SU-DHL-6 (cell line): ENCODE results near the gene NTM.

ENCODE experiments used
- H2AFZ ChIP-seq: fragments of 200-600 bp; sonication (generic); 2 replicates; pipeline ENCODE4 v1.6.1; 2014; ENCODE audit warnings: low read depth, mild to moderate bottlenecking, moderate library complexity, mixed read lengths, antibody characterized with exemption, low read length; ENCODE audit not compliant: severe bottlenecking
- H3F3A ChIP-seq: fragments of 200-600 bp; shearing (Covaris generic); 2 replicates; pipeline ENCODE4 v1.6.0; 2016; ENCODE audit warnings: antibody characterized with exemption, mild to moderate bottlenecking; ENCODE audit not compliant: insufficient read depth
- H3K27ac ChIP-seq: fragments of 200-600 bp; sonication (generic); 2 replicates; pipeline ENCODE4 v1.5.1; 2016; ENCODE audit warnings: low read depth, mild to moderate bottlenecking, low read length, moderate library complexity, mixed read lengths
- H3K27me3 ChIP-seq: fragments of 200-600 bp; sonication (generic), shearing (Covaris generic); 2 replicates; pipeline ENCODE4 v1.6.0; 2014; ENCODE audit warnings: mild to moderate bottlenecking, low read length
- H3K36me3 ChIP-seq: fragments of 200-600 bp; sonication (generic); 2 replicates; pipeline ENCODE4 v1.6.1; 2014; ENCODE audit warnings: mild to moderate bottlenecking, low read length, mixed read lengths
- H3K4me2 ChIP-seq: fragments of 300-600, 200-600 bp; shearing (Covaris generic), sonication (generic); 2 replicates; pipeline ENCODE4 v1.6.0; 2014; ENCODE audit warnings: low read length, low read depth, mild to moderate bottlenecking; ENCODE audit not compliant: poor library complexity, severe bottlenecking
- H3K4me3 ChIP-seq: fragments of 200-600 bp; sonication (generic); 2 replicates; pipeline ENCODE4 v1.5.1; 2014; ENCODE audit warnings: antibody characterized with exemption, low read length, mild to moderate bottlenecking, mixed read lengths; ENCODE audit not compliant: insufficient read depth, poor library complexity, severe bottlenecking
- H3K79me2 ChIP-seq: fragments of 200-600 bp; sonication (generic); 2 replicates; pipeline ENCODE4 v1.6.1; 2014; ENCODE audit warnings: mild to moderate bottlenecking, low read length, moderate library complexity; ENCODE audit not compliant: insufficient read depth
- H3K9ac ChIP-seq: fragments of 200-600 bp; sonication (generic); 2 replicates; pipeline ENCODE4 v1.7.0; 2014; ENCODE audit warnings: mild to moderate bottlenecking, low read length
- H3K9me2 ChIP-seq: fragments of 200-600 bp; sonication (generic); replicated peaks from 2 replicates; pipeline ENCODE4 v1.6.1; 2014; ENCODE audit warnings: low read length; ENCODE audit not compliant: insufficient read depth
- H3K9me3 ChIP-seq: fragments of 200-600 bp; sonication (generic); 2 replicates; pipeline ENCODE4 v1.6.1; 2014; ENCODE audit warnings: low read length, mixed read lengths; ENCODE audit not compliant: insufficient read depth
- H4K20me1 ChIP-seq: fragments of 200-600 bp; sonication (generic); 2 replicates; pipeline ENCODE4 v1.6.1; 2014; ENCODE audit warnings: low read depth, mild to moderate bottlenecking, antibody characterized with exemption, low read length, moderate library complexity, mixed read lengths
- EZH2phosphoT487 ChIP-seq: fragments of 200-600 bp; sonication (generic), shearing (Covaris generic); conservative IDR thresholded peaks from 2 replicates; pipeline ENCODE4 v1.6.1; 2018; ENCODE audit warnings: mild to moderate bottlenecking, antibody characterized with exemption, low read length, moderate library complexity, mixed read lengths
- TF ChIP-seq, protein P1 (sequence below): fragments of 200-600 bp; sonication (generic); IDR thresholded peaks from one replicate; pipeline ENCODE4 v1.5.1; 2017; ENCODE audit warnings: antibody characterized with exemption, mild to moderate bottlenecking, low read length, moderate library complexity; ENCODE audit not compliant: insufficient read depth, poor library complexity, severe bottlenecking

The NTM gene

DNA sequence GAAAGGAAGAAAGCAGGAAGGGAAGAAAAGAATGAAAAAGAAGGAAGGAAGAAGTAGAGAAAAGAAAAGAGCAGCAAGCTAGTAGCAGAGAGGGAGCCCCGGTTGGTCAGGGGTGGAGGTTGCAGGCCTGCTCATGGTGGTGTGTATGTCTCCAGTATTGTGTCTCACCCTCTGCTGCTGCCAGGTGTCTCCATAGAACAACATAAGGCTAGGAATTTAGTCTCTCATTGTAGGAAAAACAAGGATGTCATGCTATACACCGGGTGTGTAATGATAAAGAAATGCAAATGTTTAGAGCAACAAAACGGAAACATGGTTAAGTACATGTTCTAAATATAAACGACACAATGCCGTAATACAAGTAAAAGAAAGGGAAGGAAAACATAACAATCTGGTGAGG lies 342.5 kb downstream of the NTM start:
- Histone ChIP-seq H3K36me3 (no peaks in the 10 kb centered on the region), H3K27me3 (no peaks in the 10 kb centered on the region), H3K9me3 (no peaks in the 10 kb centered on the region), H3K4me3 (no peak overlapping the region), H2AFZ (no peak overlapping the region), H4K20me1 (no peaks in the 10 kb centered on the region), H3K4me2 (no peak overlapping the region), H3K9me2 (no peaks in the 10 kb centered on the region), H3K79me2 (no peaks in the 10 kb centered on the region), H3K27ac (no peak overlapping the region), H3K9ac (no peak overlapping the region), H3F3A (no peaks in the 10 kb centered on the region)
- no peak for TF ChIP-seq EZH2phosphoT487
- TF ChIP-seq, protein P1, sequence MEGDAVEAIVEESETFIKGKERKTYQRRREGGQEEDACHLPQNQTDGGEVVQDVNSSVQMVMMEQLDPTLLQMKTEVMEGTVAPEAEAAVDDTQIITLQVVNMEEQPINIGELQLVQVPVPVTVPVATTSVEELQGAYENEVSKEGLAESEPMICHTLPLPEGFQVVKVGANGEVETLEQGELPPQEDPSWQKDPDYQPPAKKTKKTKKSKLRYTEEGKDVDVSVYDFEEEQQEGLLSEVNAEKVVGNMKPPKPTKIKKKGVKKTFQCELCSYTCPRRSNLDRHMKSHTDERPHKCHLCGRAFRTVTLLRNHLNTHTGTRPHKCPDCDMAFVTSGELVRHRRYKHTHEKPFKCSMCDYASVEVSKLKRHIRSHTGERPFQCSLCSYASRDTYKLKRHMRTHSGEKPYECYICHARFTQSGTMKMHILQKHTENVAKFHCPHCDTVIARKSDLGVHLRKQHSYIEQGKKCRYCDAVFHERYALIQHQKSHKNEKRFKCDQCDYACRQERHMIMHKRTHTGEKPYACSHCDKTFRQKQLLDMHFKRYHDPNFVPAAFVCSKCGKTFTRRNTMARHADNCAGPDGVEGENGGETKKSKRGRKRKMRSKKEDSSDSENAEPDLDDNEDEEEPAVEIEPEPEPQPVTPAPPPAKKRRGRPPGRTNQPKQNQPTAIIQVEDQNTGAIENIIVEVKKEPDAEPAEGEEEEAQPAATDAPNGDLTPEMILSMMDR = no peak

DNA sequence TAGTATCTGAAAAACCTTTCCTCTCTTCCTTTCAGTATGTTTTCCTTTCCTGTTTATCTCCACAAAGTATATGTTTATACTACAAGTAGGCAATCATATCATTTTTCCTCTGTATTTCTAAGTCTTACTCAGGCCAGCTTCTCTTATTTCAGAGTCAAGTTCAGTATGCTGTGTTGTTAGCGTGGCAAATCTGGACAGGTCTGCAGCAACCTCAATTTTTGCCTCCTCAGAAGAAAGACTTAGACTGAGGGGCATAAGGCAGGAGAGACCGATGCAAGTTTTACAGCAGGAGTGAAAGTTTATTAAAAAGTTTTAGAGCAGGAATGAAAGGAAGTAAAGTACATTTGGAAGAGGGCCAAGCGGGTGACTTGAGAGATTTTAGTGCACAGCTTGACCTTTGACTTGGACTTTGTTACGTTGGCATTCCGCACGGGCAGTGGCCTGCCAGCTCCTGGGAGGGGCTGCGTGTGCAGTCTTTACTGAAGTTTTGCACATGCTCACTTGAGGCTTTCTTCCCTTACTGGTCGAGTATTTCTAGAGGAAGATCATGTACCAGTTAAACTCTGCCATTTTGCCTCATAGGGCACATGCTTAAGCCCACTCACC lies 343.2 kb downstream of the NTM start:
- H4K20me1 ChIP-seq = no peaks in the 10 kb centered on the region
- H3K36me3 ChIP-seq = no peaks in the 10 kb centered on the region
- no peaks in the 10 kb centered on the region for H3K79me2 ChIP-seq
- no peaks in the 10 kb centered on the region for H3F3A ChIP-seq
- no peaks in the 10 kb centered on the region for H3K9me2 ChIP-seq
- no peak for TF ChIP-seq EZH2phosphoT487
- TF ChIP-seq, protein P1 = no peak
- H3K27ac ChIP-seq = no peak overlapping the region
- no peaks in the 10 kb centered on the region for H3K9me3 ChIP-seq
- H3K4me3 ChIP-seq = no peak overlapping the region
- H3K27me3 ChIP-seq = no peaks in the 10 kb centered on the region
- no peak overlapping the region for H3K9ac ChIP-seq
- no peak overlapping the region for H2AFZ ChIP-seq
- no peak overlapping the region for H3K4me2 ChIP-seq

DNA sequence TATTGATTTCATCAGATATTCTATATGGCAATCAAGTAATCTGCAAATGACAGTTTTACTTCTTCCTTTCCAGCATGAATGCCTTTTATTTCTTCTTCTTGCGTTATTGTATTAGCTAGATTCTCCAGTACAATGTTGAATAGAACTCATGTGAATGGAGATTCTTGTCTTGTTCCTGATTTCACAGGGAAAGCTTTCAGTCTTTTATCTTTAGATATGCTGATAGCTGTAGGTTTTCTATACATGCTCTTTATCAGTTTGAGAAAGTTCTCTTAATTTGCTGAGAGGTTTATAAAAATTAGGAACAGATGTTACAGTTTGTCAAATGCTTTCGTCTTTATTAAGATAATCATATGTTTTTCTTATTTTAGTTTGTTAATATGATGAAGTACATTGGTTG lies 347.2 kb downstream of the NTM start:
- no peak for TF ChIP-seq EZH2phosphoT487
- TF ChIP-seq, protein P1 = no peak
- no peaks in the 10 kb centered on the region for H4K20me1 ChIP-seq

More for the DNA sequence above, 347.2 kb downstream of the NTM start:
- H2AFZ ChIP-seq = no peak overlapping the region
- no peak overlapping the region for H3K27ac ChIP-seq
- H3K4me2 ChIP-seq = no peak overlapping the region
- no peaks in the 10 kb centered on the region for H3K79me2 ChIP-seq
- no peaks in the 10 kb centered on the region for H3K36me3 ChIP-seq
- H3K4me3 ChIP-seq = no peak overlapping the region
- no peaks in the 10 kb centered on the region for H3F3A ChIP-seq
- H3K9me2 ChIP-seq = no peaks in the 10 kb centered on the region
- H3K27me3 ChIP-seq = no peaks in the 10 kb centered on the region
- no peaks in the 10 kb centered on the region for H3K9me3 ChIP-seq
- no peak overlapping the region for H3K9ac ChIP-seq
